Measurements from ENCODE around the gene OTOA.

DNA sequence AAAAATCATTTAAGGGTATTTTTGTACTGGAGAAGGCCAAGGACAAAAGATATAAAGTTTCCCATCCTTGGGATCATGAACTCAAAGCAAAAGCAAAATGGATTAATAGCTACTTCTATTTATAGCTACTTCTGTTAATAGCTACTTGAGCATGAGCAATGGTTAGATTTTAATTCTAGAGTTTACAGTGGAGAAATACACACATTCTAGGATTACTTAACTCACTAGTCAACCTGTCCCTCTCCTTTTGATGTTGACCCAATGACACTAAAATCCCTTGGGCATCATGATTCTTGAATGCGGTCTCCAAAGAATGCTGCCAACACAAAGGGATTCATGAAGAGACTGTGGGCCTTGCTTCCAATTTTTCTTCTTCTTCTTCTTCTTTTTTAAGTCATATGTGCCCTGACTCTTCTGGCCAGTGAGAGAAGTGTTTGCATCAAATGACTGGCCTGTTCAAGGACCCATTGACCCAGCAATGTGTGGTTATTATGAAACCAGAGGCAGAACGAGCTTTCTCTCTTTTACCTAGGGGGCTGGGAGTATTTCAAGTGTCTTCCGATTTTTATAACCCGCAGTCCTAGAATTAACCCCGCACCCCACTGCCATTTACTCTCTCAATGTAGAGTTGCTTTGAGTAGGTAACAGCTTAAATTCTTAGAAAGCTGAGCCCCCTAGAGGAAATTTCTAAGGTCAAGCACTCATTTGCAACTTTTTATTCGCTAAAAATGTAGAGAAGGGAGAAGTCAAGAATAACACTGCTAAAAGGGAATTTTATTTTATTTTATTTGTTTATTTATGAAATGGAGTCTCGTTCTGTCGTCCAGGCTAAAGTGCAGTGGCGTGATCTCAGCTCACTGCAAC is 34.6 kb downstream of the OTOA start:
- TF ChIP-seq CTCF (IDR thresholded peaks at IDR 0.05; ENCODE audit: low read depth, low read length) (no peak), MYC (IDR thresholded peaks at IDR 0.05; ENCODE audit: low read depth, low read length) (no peak)
